ENCODE results near the gene SLC8A1.

Gene SLC8A1

DNA sequence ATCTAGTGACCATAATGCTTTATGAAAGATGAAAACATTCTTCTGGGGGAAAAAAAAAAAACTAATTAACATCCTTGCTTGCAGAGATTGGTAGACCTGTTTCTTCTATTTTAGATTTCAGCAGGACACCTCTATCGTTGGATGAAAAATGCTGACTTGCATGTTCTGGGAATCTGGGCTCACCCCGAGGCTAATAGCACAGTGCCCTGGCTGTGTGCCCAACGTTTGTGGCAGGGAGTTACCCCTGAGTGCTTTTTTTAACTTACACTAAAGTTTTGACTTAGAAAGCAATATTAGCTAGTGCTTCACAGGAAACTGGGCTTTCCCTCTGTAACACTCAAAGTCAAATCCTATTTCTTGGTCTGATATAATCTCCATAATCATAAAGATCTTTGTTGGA is 233.2 kb downstream of the SLC8A1 start:
- H2BK120ac ChIP-seq (ENCODE audit: insufficient read depth, low read length, poor library complexity) = no peak overlapping the region
- H3K27ac ChIP-seq (ENCODE audit: low read depth, low read length) = no peak overlapping the region
- no peak overlapping the region for H2BK5ac ChIP-seq (ENCODE audit: low read depth, low read length, poor library complexity)
- H4K12ac ChIP-seq (ENCODE audit: low read depth, low read length) = no peak overlapping the region
- H2BK12ac ChIP-seq (ENCODE audit: low read length) = no peak overlapping the region
- H3K4me3 ChIP-seq (ENCODE audit: low read depth, low read length) = no peak overlapping the region
- H3K23ac ChIP-seq (ENCODE audit: low read length) = no peak overlapping the region
- no peak overlapping the region for H3K9ac ChIP-seq (ENCODE audit: low read length)
- no CpG with 5 or more reads among the region's 3 CpGs for WGBS (ENCODE audit: extremely low coverage, insufficient coverage, insufficient read length)
- no peak overlapping the region for H2AFZ ChIP-seq (ENCODE audit: insufficient read depth, low read length, poor library complexity)
- H2AK5ac ChIP-seq (ENCODE audit: low read length) = no peak overlapping the region
- H3K4me1 ChIP-seq (ENCODE audit: control insufficient read depth in 1 of 2, insufficient read depth in 2 of 2, low read length in 2 of 2) = peaks cover 0 to 3% of the 10 kb centered on the region in 2 experiments
- H4K91ac ChIP-seq (ENCODE audit: low read depth, low read length) = no peak overlapping the region
- H4K8ac ChIP-seq (ENCODE audit: low read depth, low read length) = no peak overlapping the region
- no peaks in the 10 kb centered on the region for H3K79me2 ChIP-seq (ENCODE audit: control insufficient read depth, insufficient read depth, low read length, poor library complexity)
- H3K4ac ChIP-seq (ENCODE audit: low read depth, low read length) = no peak overlapping the region
- no peak overlapping the region for H3K4me2 ChIP-seq (ENCODE audit: low read length)
- no peaks in the 10 kb centered on the region for H3K79me1 ChIP-seq (ENCODE audit: low read length)
- H3K14ac ChIP-seq (ENCODE audit: low read length) = no peak overlapping the region
- H3K27me3 ChIP-seq (ENCODE audit: insufficient read depth, low read length) = no peaks in the 10 kb centered on the region
- H3K9me3 ChIP-seq (ENCODE audit: insufficient read depth, low read depth, low read length) = no peaks in the 10 kb centered on the region
- no peak for DNase-seq
- H3K18ac ChIP-seq (ENCODE audit: low read length) = no peak overlapping the region
- H3K36me3 ChIP-seq (ENCODE audit: control insufficient read depth in 1 of 2, insufficient read depth in 2 of 2, low read length in 2 of 2) = no peaks in the 10 kb centered on the region

- H2AK5ac ChIP-seq (ENCODE audit: low read length) = no peak overlapping the region
- H3K36me3 ChIP-seq (ENCODE audit: control insufficient read depth in 1 of 2, insufficient read depth in 2 of 2, low read length in 2 of 2) = no peaks in the 10 kb centered on the region
- no peaks in the 10 kb centered on the region for H3K4me1 ChIP-seq (ENCODE audit: control insufficient read depth in 1 of 2, insufficient read depth in 2 of 2, low read length in 2 of 2)
- H4K91ac ChIP-seq (ENCODE audit: low read depth, low read length) = no peak overlapping the region
- H3K9me3 ChIP-seq (ENCODE audit: insufficient read depth, low read depth, low read length) = no peaks in the 10 kb centered on the region
- no peak overlapping the region for H3K23ac ChIP-seq (ENCODE audit: low read length)
- H2BK5ac ChIP-seq (ENCODE audit: low read depth, low read length, poor library complexity) = no peak overlapping the region
- H3K4me2 ChIP-seq (ENCODE audit: low read length) = no peak overlapping the region
- H2BK120ac ChIP-seq (ENCODE audit: insufficient read depth, low read length, poor library complexity) = no peak overlapping the region
- H3K79me2 ChIP-seq (ENCODE audit: control insufficient read depth, insufficient read depth, low read length, poor library complexity) = no peaks in the 10 kb centered on the region
- no peak overlapping the region for H4K12ac ChIP-seq (ENCODE audit: low read depth, low read length)
- H3K4ac ChIP-seq (ENCODE audit: low read depth, low read length) = no peak overlapping the region
- no peak overlapping the region for H2BK12ac ChIP-seq (ENCODE audit: low read length)
- DNase-seq = no peak
- no peaks in the 10 kb centered on the region for H3K27me3 ChIP-seq (ENCODE audit: insufficient read depth, low read length)
- no peak overlapping the region for H3K18ac ChIP-seq (ENCODE audit: low read length)
- H3K79me1 ChIP-seq (ENCODE audit: low read length) = no peaks in the 10 kb centered on the region
- no CpG with 5 or more reads among the region's 3 CpGs for WGBS (ENCODE audit: extremely low coverage, insufficient coverage, insufficient read length)
- H3K9ac ChIP-seq (ENCODE audit: low read length) = no peak overlapping the region
- H3K27ac ChIP-seq (ENCODE audit: low read depth, low read length) = no peak overlapping the region
- H4K8ac ChIP-seq (ENCODE audit: low read depth, low read length) = no peak overlapping the region
- no peak overlapping the region for H3K4me3 ChIP-seq (ENCODE audit: low read depth, low read length)
- H3K14ac ChIP-seq (ENCODE audit: low read length) = no peak overlapping the region
- no peak overlapping the region for H2AFZ ChIP-seq (ENCODE audit: insufficient read depth, low read length, poor library complexity)
These were observed 238.3 kb downstream of the SLC8A1 start for GRCh38 chr2:40213619-40214018.

DNA sequence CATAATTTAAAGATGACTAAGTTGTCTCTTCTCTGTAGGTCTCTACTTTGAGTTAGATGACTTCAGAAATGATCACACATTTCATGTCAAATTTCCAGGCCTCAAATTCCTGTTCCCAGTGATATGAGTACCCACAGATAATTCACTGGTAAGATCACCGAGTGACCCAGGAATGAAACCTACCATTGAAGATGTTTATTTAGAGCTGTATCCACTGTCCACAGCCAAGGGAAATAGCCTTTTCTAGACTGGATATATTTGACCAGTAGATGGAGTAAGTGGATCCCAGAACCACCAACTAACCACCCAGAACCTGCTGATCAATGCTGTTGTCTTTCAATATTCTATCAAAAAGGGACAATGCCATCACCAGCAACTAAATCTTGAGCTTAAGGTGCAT is 238.8 kb downstream of the SLC8A1 start:
- no peak overlapping the region for H2BK5ac ChIP-seq (ENCODE audit: low read depth, low read length, poor library complexity)
- H3K9me3 ChIP-seq (ENCODE audit: insufficient read depth, low read depth, low read length) = no peaks in the 10 kb centered on the region
- H3K36me3 ChIP-seq (ENCODE audit: control insufficient read depth in 1 of 2, insufficient read depth in 2 of 2, low read length in 2 of 2) = no peaks in the 10 kb centered on the region
- H2BK120ac ChIP-seq (ENCODE audit: insufficient read depth, low read length, poor library complexity) = no peak overlapping the region
- H3K27ac ChIP-seq (ENCODE audit: low read depth, low read length) = no peak overlapping the region
- H3K4me1 ChIP-seq (ENCODE audit: control insufficient read depth in 1 of 2, insufficient read depth in 2 of 2, low read length in 2 of 2) = no peaks in the 10 kb centered on the region
- H3K79me2 ChIP-seq (ENCODE audit: control insufficient read depth, insufficient read depth, low read length, poor library complexity) = no peaks in the 10 kb centered on the region
- H3K9ac ChIP-seq (ENCODE audit: low read length) = no peak overlapping the region
- no peak overlapping the region for H3K4me3 ChIP-seq (ENCODE audit: low read depth, low read length)
- no peak overlapping the region for H4K8ac ChIP-seq (ENCODE audit: low read depth, low read length)
- H3K4me2 ChIP-seq (ENCODE audit: low read length) = no peak overlapping the region
- H3K18ac ChIP-seq (ENCODE audit: low read length) = no peak overlapping the region
- DNase-seq = peak in 1 of 2 donors; percentile 4
- no peak overlapping the region for H4K91ac ChIP-seq (ENCODE audit: low read depth, low read length)
- H3K27me3 ChIP-seq (ENCODE audit: insufficient read depth, low read length) = no peaks in the 10 kb centered on the region
- H3K23ac ChIP-seq (ENCODE audit: low read length) = no peak overlapping the region
- no peak overlapping the region for H3K4ac ChIP-seq (ENCODE audit: low read depth, low read length)
- no peak overlapping the region for H2AK5ac ChIP-seq (ENCODE audit: low read length)
- H2BK12ac ChIP-seq (ENCODE audit: low read length) = no peak overlapping the region
- H2AFZ ChIP-seq (ENCODE audit: insufficient read depth, low read length, poor library complexity) = no peak overlapping the region
- no peak overlapping the region for H3K14ac ChIP-seq (ENCODE audit: low read length)
- no CpG with 5 or more reads among the region's 1 CpG for WGBS (ENCODE audit: extremely low coverage, insufficient coverage, insufficient read length)
- H3K79me1 ChIP-seq (ENCODE audit: low read length) = no peaks in the 10 kb centered on the region
- H4K12ac ChIP-seq (ENCODE audit: low read depth, low read length) = no peak overlapping the region

DNA sequence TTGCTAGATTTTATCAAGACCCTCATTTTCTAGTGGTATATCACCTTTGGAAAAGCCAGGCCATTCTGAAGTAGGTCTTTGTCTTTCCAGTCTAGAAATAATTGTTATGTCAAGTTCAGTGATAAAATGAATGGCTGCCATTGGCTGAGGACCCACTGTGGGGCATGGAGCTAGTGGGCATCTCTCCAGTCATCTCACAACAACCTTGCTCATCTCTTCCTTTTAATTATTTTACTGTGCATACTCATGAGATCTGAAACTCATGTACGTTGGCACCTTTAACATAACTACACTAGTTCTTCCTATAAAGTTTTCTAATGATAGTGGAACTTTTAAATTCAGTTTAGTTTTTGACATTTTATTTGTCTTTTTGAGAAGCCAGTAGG is 240.9 kb downstream of the SLC8A1 start:
- Histone ChIP-seq H3K23ac (ENCODE audit: low read length) (no peak overlapping the region), H2AFZ (ENCODE audit: insufficient read depth, low read length, poor library complexity) (no peak overlapping the region), H4K91ac (ENCODE audit: low read depth, low read length) (no peak overlapping the region), H3K4me3 (ENCODE audit: low read depth, low read length) (no peak overlapping the region), H3K36me3 (ENCODE audit: control insufficient read depth in 1 of 2, insufficient read depth in 2 of 2, low read length in 2 of 2) (no peaks in the 10 kb centered on the region), H3K4me1 (ENCODE audit: control insufficient read depth in 1 of 2, insufficient read depth in 2 of 2, low read length in 2 of 2) (no peaks in the 10 kb centered on the region), H3K27me3 (ENCODE audit: insufficient read depth, low read length) (no peaks in the 10 kb centered on the region), H3K14ac (ENCODE audit: low read length) (no peak overlapping the region), H3K9me3 (ENCODE audit: insufficient read depth, low read depth, low read length) (no peaks in the 10 kb centered on the region), H3K27ac (ENCODE audit: low read depth, low read length) (no peak overlapping the region), H2AK5ac (ENCODE audit: low read length) (no peak overlapping the region), H2BK120ac (ENCODE audit: insufficient read depth, low read length, poor library complexity) (no peak overlapping the region), H2BK12ac (ENCODE audit: low read length) (no peak overlapping the region), H4K12ac (ENCODE audit: low read depth, low read length) (no peak overlapping the region), H3K18ac (ENCODE audit: low read length) (no peak overlapping the region), H3K79me2 (ENCODE audit: control insufficient read depth, insufficient read depth, low read length, poor library complexity) (no peaks in the 10 kb centered on the region), H3K4ac (ENCODE audit: low read depth, low read length) (no peak overlapping the region), H3K79me1 (ENCODE audit: low read length) (no peaks in the 10 kb centered on the region), H4K8ac (ENCODE audit: low read depth, low read length) (no peak overlapping the region), H3K9ac (ENCODE audit: low read length) (no peak overlapping the region), H3K4me2 (ENCODE audit: low read length) (no peak overlapping the region), H2BK5ac (ENCODE audit: low read depth, low read length, poor library complexity) (no peak overlapping the region)
- no peak for DNase-seq
- no CpG with 5 or more reads among the region's 1 CpG for WGBS (ENCODE audit: extremely low coverage, insufficient coverage, insufficient read length)
